K562 (cell line): ENCODE results near the gene CDKN2B-AS1. TPM values are rescaled to one million over a fixed set of nuclear protein-coding genes. Genes with fewer than 3 reads are reported as not detected.

ENCODE experiments used
- ATAC-seq: fragments of 200-7000 bp; cut with Tn5 transposase; 3 replicates; pipeline ENCODE4 v1.9.1; 2020; ENCODE audit warnings: moderate library complexity
- BruUV-seq: library from RNA; stranded (reverse); fragments of 400-500 nt; replicated peaks from 2 replicates; lab custom pipeline; 2021; lab: Mats Ljungman, UMichigan
- CTCF ChIA-PET: fragments of 300-600 bp; formaldehyde crosslinking; extraction: SDS; loops from one replicate; lab custom pipeline; 2021; ENCODE audit warnings: low intra/inter-chr PET ratio; lab: Yijun Ruan, JAX
- POLR2A ChIA-PET: fragments of 300-600, 350-650 bp; sonication (Branson Sonifier 250); formaldehyde crosslinking; extraction: SDS; loops from one replicate; lab custom pipeline; 2021; ENCODE audit warnings: antibody characterized with exemption, inconsistent platforms; lab: Yijun Ruan, JAX
- DNase-seq, 4 experiments: peaks; one replicate each; pipeline versions ENCODE4 v3.0.0 to v3.0.0-alpha.2; 2011 to 2018; ENCODE audit warnings: low spot score in 3 of 4, mixed read lengths in 3 of 4; ENCODE audit errors: extremely low read depth in 1 of 4
- FAIRE-seq: peaks from 2 replicates; lab custom pipeline; 2011; peaks lifted over from hg19 to GRCh38; lab: Jason Lieb, UNC
- H2AFZ ChIP-seq: 2 replicates; pipeline ENCODE4 v1.6.0; 2011; ENCODE audit warnings: low read depth, low read length, control low read depth, inconsistent platforms
- H3K27ac ChIP-seq: fragments of 200-600 bp; 3 replicates; pipeline ENCODE4 v1.8.0; 2011; ENCODE audit warnings: low read depth, mild to moderate bottlenecking, control low read depth, inconsistent platforms, low read length, moderate library complexity, mixed read lengths; ENCODE audit errors: extremely low read depth
- H3K27me3 ChIP-seq, 2 experiments: fragments of 300-600 bp in 1 of 2; 2 replicates in 1 of 2; 3 replicates in 1 of 2; pipeline versions ENCODE4 v1.6.0 to v1.8.0; 2011; ENCODE audit warnings: inconsistent platforms in 2 of 2, low read length in 2 of 2, mild to moderate bottlenecking in 1 of 2, mixed read lengths in 1 of 2, moderate library complexity in 1 of 2; ENCODE audit not compliant: control insufficient read depth in 2 of 2, insufficient read depth in 2 of 2
- H3K36me3 ChIP-seq: fragments of 300-600 bp; 3 replicates; pipeline ENCODE4 v1.8.0; 2011; ENCODE audit warnings: mild to moderate bottlenecking, low read length, inconsistent platforms; ENCODE audit not compliant: control insufficient read depth, insufficient read depth
- H3K4me1 ChIP-seq, 2 experiments: fragments of 200-600 bp in 1 of 2; replicated peaks in 1 of 2; 2 replicates in 1 of 2; 3 replicates in 1 of 2; pipeline versions ENCODE4 v1.5.1 to v1.8.0; 2011; ENCODE audit warnings: inconsistent platforms in 2 of 2, low read length in 2 of 2, mild to moderate bottlenecking in 1 of 2, mixed read lengths in 1 of 2, moderate library complexity in 1 of 2; ENCODE audit not compliant: control insufficient read depth in 2 of 2, insufficient read depth in 2 of 2
- H3K4me2 ChIP-seq: 2 replicates; pipeline ENCODE4 v1.6.1; 2011; ENCODE audit warnings: low read length, control low read depth, inconsistent platforms, mixed read lengths; ENCODE audit not compliant: insufficient read depth
- H3K4me3 ChIP-seq: fragments of 200-600 bp; sonication (generic), shearing (Covaris generic); 2 replicates; pipeline ENCODE4 v1.5.1; 2016; ENCODE audit warnings: control low read depth, inconsistent platforms
- H3K79me2 ChIP-seq: fragments of 200-600 bp; 3 replicates; pipeline ENCODE4 v1.8.0; 2011; ENCODE audit warnings: low read length, inconsistent platforms; ENCODE audit not compliant: control insufficient read depth, insufficient read depth
- H3K9ac ChIP-seq, 2 experiments: 2 replicates each; pipeline versions ENCODE4 v1.6.0 to v1.6.1; 2011; ENCODE audit warnings: low read depth in 2 of 2, low read length in 2 of 2, control low read depth in 1 of 2, inconsistent platforms in 1 of 2, mild to moderate bottlenecking in 1 of 2, mixed read lengths in 1 of 2; ENCODE audit not compliant: insufficient read depth in 1 of 2
- H3K9me1 ChIP-seq: one replicate; pipeline ENCODE4 v1.6.0; 2011; ENCODE audit warnings: inconsistent platforms, mild to moderate bottlenecking, low read length, moderate library complexity; ENCODE audit not compliant: control insufficient read depth, insufficient read depth
- H3K9me3 ChIP-seq: replicated peaks from 2 replicates; pipeline ENCODE4 v1.5.1; 2011; ENCODE audit warnings: low read depth, low read length, inconsistent platforms; ENCODE audit not compliant: control insufficient read depth, insufficient read depth
- H4K20me1 ChIP-seq: replicated peaks from 2 replicates; pipeline ENCODE4 v1.6.1; 2011; ENCODE audit warnings: low read length, inconsistent platforms, mixed read lengths; ENCODE audit not compliant: control insufficient read depth, insufficient read depth
- CREBBP ChIP-seq: IDR thresholded peaks from one replicate; pipeline ENCODE4 v1.6.1; 2012; ENCODE audit warnings: low read depth, mild to moderate bottlenecking, control low read depth, inconsistent platforms, low read length
- ZNF140 ChIP-seq: fragments of 250-450 bp; sonication (Bioruptor Pico); IDR thresholded peaks from 2 replicates; pipeline ENCODE4 v1.8.0; 2021; ENCODE audit warnings: moderate library complexity, mild to moderate bottlenecking, inconsistent platforms
- WGBS: fragments of 100-300 bp; shearing (Covaris generic); methylation state at CpG from one replicate; pipeline ENCODE4 v1.1.6; 2016; ENCODE audit warnings: low coverage, mixed read lengths; ENCODE audit not compliant: insufficient coverage; ENCODE audit errors: missing lambda C conversion rate; 5-methylcytosine and 5-hydroxymethylcytosine counted together
- in situ Hi-C: fragments of 300-500 bp; cut with MboI; formaldehyde crosslinking; loops from 4 replicates; pipeline ENCODE4 v1.15.0; 2018; ENCODE audit warnings: inconsistent platforms, mixed read lengths
- intact Hi-C: fragments of 100-400 bp; cut with micrococcal nuclease; formaldehyde crosslinking; loops from 2 replicates; pipeline ENCODE4 v1.14.2; 2022
- polyA plus RNA-seq, 8 experiments: library from polyadenylated mRNA; depleted of rRNA in 4 of 8; stranded (reverse) in 5 of 8; unstranded in 3 of 8; fragments of >200 nt; fragmentation: Nextera tagmentation in 2 of 8; fragmentation: Illumina TruSeq in 1 of 8; extraction: Ambion mirVana in 2 of 8; extraction: Trizol in 1 of 8; gene quantifications; 2 replicates each; pipeline versions ENCODE4 v1.2.1 to v1.2.3, GENCODE V29; 2011 to 2014; ENCODE audit warnings: inconsistent platforms in 1 of 8, missing spikeins in 1 of 8
- total RNA-seq, 7 experiments: library from RNA; depleted of rRNA in 6 of 7; stranded (reverse); fragments of >200 nt in 6 of 7; fragmentation: Illumina TruSeq in 2 of 7; extraction: Trizol in 2 of 7; gene quantifications; 2 replicates each; pipeline versions ENCODE4 v1.2.1 to v1.2.3, GENCODE V29; 2011 to 2021; ENCODE audit warnings: low replicate concordance in 1 of 7
- TF ChIP-seq, protein P1 (sequence below): fragments of 450-650 bp; IDR thresholded peaks from 2 replicates; pipeline ENCODE4 v1.6.1; 2016; ENCODE audit warnings: low read depth
- TF ChIP-seq, protein P2 (sequence below): fragments of 450-650 bp; conservative IDR thresholded peaks from 2 replicates; pipeline ENCODE4 v1.6.1; 2016; ENCODE audit warnings: missing genetic modification characterization, low read depth, mild to moderate bottlenecking, missing compliant biosample characterization, moderate library complexity

Gene CDKN2B-AS1
- total and polyA plus RNA-seq, 9 of the 15 experiments (the other 6 are each of a cell fraction or from before 2014, with no cell fraction given): not detected

DNA sequence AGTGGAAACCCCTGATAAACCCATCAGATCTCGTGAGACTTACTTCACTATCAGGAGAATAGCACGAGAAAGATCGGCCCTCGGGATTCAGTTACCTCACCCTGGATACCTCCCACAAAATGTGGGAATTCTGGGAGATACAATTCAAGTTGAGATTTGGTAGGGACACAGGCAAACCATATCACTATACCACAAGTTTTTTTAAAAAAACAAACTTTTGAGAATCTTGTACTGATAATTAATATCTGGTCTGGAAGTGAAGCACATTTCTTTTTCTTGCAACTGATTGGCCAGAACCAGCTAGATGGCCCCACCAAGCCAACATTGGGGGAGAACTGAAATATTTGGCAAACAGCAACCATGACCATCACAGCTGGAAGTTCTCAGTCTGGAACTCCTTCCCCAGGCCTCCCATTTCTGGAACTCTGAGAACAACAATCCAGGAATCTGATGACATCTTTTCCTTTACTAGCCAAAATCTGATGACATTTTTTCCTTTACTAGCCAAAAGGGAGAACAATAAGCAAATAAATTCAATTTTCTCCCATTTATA, 66.3 kb downstream of the CDKN2B-AS1 start:
- FAIRE-seq: no peak
- ChIA-PET POLR2A (no interaction called here), CTCF (no interaction called here)
- DNase-seq: no peak
- BruUV-seq: no TSS peak
- Histone ChIP-seq H3K79me2 (no peaks in the 10 kb centered on the region), H3K4me1 (no peaks in the 10 kb centered on the region), H3K9me3 (no peaks in the 10 kb centered on the region), H3K36me3 (no peaks in the 10 kb centered on the region), H3K27ac (no peak overlapping the region), H3K4me2 (no peak overlapping the region), H3K9me1 (no peaks in the 10 kb centered on the region), H2AFZ (no peak overlapping the region), H3K9ac (no peak overlapping the region), H4K20me1 (no peaks in the 10 kb centered on the region), H3K27me3 (no peaks in the 10 kb centered on the region), H3K4me3 (no peak overlapping the region)
- no CpG with 5 or more reads among the region's 4 CpGs for WGBS
- TF ChIP-seq ZNF140 (CRISPR knock-in tag) (no peak), CREBBP (no peak)
- TF ChIP-seq, protein P1, sequence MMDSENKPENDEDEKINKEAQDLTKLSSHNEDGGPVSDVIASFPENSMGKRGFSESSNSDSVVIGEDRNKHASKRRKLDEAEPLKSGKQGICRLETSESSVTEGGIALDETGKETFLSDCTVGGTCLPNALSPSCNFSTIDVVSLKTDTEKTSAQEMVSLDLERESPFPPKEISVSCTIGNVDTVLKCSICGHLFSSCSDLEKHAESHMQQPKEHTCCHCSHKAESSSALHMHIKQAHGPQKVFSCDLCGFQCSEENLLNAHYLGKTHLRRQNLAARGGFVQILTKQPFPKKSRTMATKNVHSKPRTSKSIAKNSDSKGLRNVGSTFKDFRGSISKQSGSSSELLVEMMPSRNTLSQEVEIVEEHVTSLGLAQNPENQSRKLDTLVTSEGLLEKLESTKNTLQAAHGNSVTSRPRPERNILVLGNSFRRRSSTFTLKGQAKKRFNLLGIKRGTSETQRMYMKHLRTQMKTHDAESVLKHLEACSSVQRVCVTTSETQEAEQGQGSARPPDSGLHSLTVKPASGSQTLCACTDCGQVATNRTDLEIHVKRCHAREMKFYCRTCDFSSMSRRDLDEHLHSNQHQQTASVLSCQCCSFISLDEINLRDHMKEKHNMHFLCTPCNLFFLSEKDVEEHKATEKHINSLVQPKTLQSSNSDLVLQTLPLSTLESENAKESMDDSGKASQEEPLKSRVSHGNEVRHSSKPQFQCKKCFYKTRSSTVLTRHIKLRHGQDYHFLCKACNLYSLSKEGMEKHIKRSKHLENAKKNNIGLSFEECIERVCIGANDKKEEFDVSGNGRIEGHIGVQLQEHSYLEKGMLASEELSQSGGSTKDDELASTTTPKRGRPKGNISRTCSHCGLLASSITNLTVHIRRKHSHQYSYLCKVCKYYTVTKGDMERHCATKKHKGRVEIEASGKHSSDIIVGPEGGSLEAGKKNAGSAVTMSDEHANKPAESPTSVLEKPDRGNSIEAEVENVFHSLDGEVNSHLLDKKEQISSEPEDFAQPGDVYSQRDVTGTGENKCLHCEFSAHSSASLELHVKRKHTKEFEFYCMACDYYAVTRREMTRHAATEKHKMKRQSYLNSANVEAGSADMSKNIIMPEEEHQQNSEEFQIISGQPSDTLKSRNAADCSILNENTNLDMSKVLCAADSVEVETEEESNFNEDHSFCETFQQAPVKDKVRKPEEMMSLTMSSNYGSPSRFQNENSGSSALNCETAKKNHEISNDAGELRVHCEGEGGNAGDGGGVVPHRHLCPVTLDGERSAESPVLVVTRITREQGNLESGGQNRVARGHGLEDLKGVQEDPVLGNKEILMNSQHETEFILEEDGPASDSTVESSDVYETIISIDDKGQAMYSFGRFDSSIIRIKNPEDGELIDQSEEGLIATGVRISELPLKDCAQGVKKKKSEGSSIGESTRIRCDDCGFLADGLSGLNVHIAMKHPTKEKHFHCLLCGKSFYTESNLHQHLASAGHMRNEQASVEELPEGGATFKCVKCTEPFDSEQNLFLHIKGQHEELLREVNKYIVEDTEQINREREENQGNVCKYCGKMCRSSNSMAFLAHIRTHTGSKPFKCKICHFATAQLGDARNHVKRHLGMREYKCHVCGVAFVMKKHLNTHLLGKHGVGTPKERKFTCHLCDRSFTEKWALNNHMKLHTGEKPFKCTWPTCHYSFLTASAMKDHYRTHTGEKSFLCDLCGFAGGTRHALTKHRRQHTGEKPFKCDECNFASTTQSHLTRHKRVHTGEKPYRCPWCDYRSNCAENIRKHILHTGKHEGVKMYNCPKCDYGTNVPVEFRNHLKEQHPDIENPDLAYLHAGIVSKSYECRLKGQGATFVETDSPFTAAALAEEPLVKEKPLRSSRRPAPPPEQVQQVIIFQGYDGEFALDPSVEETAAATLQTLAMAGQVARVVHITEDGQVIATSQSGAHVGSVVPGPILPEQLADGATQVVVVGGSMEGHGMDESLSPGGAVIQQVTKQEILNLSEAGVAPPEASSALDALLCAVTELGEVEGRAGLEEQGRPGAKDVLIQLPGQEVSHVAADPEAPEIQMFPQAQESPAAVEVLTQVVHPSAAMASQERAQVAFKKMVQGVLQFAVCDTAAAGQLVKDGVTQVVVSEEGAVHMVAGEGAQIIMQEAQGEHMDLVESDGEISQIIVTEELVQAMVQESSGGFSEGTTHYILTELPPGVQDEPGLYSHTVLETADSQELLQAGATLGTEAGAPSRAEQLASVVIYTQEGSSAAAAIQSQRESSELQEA: no peak
- TF ChIP-seq, protein P2, sequence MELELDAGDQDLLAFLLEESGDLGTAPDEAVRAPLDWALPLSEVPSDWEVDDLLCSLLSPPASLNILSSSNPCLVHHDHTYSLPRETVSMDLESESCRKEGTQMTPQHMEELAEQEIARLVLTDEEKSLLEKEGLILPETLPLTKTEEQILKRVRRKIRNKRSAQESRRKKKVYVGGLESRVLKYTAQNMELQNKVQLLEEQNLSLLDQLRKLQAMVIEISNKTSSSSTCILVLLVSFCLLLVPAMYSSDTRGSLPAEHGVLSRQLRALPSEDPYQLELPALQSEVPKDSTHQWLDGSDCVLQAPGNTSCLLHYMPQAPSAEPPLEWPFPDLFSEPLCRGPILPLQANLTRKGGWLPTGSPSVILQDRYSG: no peak
- in situ Hi-C loops: no loop called here
- no peak for ATAC-seq
- intact Hi-C loops: no loop called here
